Osteocyte (in vitro differentiated cells): ENCODE results near the gene VPS8. TPM values are rescaled to one million over a fixed set of nuclear protein-coding genes. Genes with fewer than 3 reads are reported as not detected.

Experiments
- DNase-seq: peaks from one replicate; pipeline ENCODE4 v3.0.0; 2021; ENCODE audit warnings: mixed read lengths; ENCODE audit not compliant: unreplicated experiment; ENCODE audit errors: extremely low spot score
- H3K27ac Mint-ChIP-seq: one replicate; pipeline ENCODE4 v1.8.0; 2021; ENCODE audit warnings: mild to moderate bottlenecking, mixed read lengths; ENCODE audit not compliant: unreplicated experiment
- H3K27me3 Mint-ChIP-seq: one replicate; pipeline ENCODE4 v1.8.0; 2021; ENCODE audit warnings: mixed read lengths; ENCODE audit not compliant: unreplicated experiment
- H3K36me3 Mint-ChIP-seq: one replicate; pipeline ENCODE4 v1.8.0; 2021; ENCODE audit warnings: mixed read lengths; ENCODE audit not compliant: unreplicated experiment
- H3K4me1 Mint-ChIP-seq: one replicate; pipeline ENCODE4 v1.8.0; 2021; ENCODE audit warnings: mixed read lengths; ENCODE audit not compliant: unreplicated experiment
- H3K4me3 Mint-ChIP-seq: one replicate; pipeline ENCODE4 v1.8.0; 2021; ENCODE audit warnings: mild to moderate bottlenecking, moderate library complexity, mixed read lengths; ENCODE audit not compliant: unreplicated experiment
- H3K9me3 Mint-ChIP-seq: one replicate; pipeline ENCODE4 v1.8.0; 2021; ENCODE audit warnings: mixed read lengths; ENCODE audit not compliant: unreplicated experiment
- total RNA-seq: library from RNA; stranded (reverse); gene quantifications from 2 replicates; pipeline ENCODE4 v1.2.1, GENCODE V29; 2021
- TF ChIP-seq, protein P1 (sequence below): fragments of 200-600 bp; sonication (generic); IDR thresholded peaks from 2 replicates; pipeline ENCODE4 v1.5.0; 2021; ENCODE audit warnings: antibody characterized with exemption, mild to moderate bottlenecking, moderate library complexity

The VPS8 gene
- total RNA-seq, 1 donor from 2014 or later = 53.5 TPM

DNA sequence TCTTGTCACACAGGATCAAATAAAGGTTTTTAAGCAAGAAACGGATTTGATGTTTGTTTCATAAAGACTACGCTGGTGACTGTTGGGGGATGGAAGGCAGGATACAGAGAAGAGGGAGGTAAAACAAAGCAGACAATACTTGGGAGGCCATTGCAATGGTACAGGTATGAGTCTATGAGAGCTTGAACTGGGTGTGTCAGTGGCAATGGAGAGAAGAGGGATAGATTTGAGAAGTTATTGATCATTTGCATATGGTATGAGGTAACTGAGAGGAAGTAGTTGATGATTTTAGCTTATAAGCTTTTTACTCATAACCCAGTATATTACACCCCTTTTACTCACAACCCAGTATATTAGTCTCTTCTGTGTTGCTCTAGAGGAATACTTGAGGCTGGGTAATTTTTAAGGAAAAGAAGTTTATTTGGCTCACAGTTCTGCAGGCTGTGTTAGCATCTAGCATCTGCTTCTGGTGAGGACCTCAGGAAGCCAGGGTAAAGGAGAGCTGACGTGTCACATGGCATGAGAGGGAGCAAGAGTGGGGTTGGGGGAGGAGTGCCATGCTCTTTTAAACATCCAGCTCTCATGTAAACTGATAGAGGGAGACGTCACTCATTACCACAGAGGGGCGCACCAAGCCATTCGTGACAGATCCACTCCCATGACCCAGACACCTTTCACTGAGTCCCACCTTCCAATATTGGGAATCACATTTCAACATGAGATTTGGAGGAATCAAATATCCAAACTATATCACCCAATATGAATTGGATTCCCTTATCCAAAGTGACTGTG, 153.9 kb downstream of the VPS8 start:
- Mint-ChIP-seq H3K36me3 (peaks cover 37% of the 10 kb centered on the region), H3K9me3 (no peaks in the 10 kb centered on the region), H3K4me1 (no peaks in the 10 kb centered on the region), H3K4me3 (no peak overlapping the region), H3K27me3 (no peaks in the 10 kb centered on the region), H3K27ac (no peak overlapping the region)
- TF ChIP-seq, protein P1, sequence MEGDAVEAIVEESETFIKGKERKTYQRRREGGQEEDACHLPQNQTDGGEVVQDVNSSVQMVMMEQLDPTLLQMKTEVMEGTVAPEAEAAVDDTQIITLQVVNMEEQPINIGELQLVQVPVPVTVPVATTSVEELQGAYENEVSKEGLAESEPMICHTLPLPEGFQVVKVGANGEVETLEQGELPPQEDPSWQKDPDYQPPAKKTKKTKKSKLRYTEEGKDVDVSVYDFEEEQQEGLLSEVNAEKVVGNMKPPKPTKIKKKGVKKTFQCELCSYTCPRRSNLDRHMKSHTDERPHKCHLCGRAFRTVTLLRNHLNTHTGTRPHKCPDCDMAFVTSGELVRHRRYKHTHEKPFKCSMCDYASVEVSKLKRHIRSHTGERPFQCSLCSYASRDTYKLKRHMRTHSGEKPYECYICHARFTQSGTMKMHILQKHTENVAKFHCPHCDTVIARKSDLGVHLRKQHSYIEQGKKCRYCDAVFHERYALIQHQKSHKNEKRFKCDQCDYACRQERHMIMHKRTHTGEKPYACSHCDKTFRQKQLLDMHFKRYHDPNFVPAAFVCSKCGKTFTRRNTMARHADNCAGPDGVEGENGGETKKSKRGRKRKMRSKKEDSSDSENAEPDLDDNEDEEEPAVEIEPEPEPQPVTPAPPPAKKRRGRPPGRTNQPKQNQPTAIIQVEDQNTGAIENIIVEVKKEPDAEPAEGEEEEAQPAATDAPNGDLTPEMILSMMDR = no peak
- DNase-seq = no peak

DNA sequence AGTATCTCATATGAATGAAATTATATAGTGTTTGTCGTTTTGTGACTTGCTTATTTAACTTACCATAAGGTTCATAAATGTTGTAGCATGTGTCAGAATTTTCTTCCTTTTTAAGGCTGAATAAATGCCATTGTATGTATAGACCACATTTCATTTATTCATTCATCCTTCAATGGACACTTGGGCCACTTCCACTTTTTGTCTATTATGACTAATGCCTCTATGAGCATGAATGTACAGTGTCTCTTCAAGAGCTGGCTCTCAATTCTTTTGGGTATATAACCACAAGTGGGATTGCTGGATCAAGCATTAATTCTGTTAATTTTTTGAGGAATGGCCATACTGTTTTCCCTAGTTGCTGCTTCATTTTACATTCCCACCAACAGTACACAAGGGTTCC, 156.1 kb downstream of the VPS8 start:
- TF ChIP-seq, protein P1 = no peak

DNA sequence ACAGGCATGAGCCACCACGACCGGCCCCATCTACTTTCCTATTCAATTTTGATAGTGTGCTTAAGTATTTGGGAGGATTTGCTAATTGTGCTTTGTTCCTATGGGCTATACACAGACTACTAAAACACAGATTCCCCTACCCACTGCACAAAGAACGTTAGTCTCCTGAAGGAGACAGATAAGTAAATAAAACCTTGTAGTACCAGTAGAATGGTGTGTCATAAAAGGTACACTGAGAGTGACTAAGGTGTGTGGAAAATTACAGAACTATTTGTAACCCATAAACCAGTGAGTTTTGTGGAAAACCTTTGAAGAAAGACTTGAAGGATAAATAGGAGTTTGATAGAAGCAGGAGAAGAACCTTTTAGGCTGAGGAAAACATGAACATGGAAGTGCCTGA, 158.2 kb downstream of the VPS8 start:
- Mint-ChIP-seq H3K27ac (no peak overlapping the region), H3K36me3 (peaks cover 54% of the 10 kb centered on the region), H3K4me3 (no peak overlapping the region), H3K4me1 (no peaks in the 10 kb centered on the region), H3K27me3 (no peaks in the 10 kb centered on the region), H3K9me3 (peaks cover 11% of the 10 kb centered on the region)
- DNase-seq = no peak
- TF ChIP-seq, protein P1 = no peak

More for the DNA sequence above, 156.1 kb downstream of the VPS8 start:
- no peak overlapping the region for H3K27ac Mint-ChIP-seq
- DNase-seq = no peak
- no peak overlapping the region for H3K4me3 Mint-ChIP-seq
- no peaks in the 10 kb centered on the region for H3K4me1 Mint-ChIP-seq
- H3K27me3 Mint-ChIP-seq = no peaks in the 10 kb centered on the region
- H3K9me3 Mint-ChIP-seq = no peaks in the 10 kb centered on the region
- H3K36me3 Mint-ChIP-seq = peaks cover 45% of the 10 kb centered on the region

DNA sequence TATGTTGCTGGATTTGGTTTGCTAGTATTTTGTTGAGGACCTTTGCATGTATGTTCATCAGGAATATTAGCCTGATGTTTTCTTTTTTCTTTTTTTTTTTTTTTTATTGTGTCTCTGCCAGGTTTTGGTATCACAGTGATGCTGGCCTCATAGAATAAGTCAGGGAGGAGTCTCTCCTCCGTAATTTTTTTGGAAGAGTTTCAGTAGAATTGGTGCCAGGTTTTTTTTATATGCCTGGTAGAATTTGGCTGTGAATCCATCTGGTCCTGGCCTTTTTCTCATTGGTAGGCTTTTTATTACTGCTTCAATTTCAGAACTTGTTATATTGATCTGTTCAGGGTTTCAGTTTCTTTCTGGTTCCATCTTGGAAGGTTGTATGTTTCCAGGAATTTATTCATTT, 165.8 kb downstream of the VPS8 start:
- DNase-seq = no peak
- peaks cover 42% of the 10 kb centered on the region for H3K36me3 Mint-ChIP-seq
- H3K9me3 Mint-ChIP-seq = peaks cover 22% of the 10 kb centered on the region
- no peak overlapping the region for H3K27ac Mint-ChIP-seq
- H3K4me1 Mint-ChIP-seq = no peaks in the 10 kb centered on the region
- no peak overlapping the region for H3K4me3 Mint-ChIP-seq
- H3K27me3 Mint-ChIP-seq = no peaks in the 10 kb centered on the region
- TF ChIP-seq, protein P1 = no peak

DNA sequence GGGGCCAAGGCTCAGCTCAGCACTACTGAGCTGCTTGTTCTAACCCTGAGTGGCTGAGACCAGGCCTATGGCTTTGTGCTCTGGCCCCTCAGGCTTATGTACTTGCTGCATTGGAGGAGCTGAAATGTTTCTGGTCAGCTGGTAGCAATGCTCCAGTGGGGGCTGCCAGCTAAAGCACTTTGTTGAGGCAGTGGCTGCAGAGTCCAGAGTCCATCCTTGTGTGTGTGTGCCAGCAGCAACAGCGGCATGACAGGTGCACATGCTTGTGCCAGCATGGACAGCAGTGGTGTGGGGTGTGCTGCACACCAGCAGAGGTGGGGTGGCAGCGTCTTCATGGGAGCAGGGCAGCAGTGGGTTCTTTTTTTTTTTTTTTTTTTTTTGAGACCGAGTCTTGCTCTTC, 169.1 kb downstream of the VPS8 start:
- Mint-ChIP-seq H3K27me3 (no peaks in the 10 kb centered on the region), H3K9me3 (peaks cover 5% of the 10 kb centered on the region), H3K4me1 (no peaks in the 10 kb centered on the region), H3K4me3 (no peak overlapping the region), H3K27ac (no peak overlapping the region), H3K36me3 (peaks cover 36% of the 10 kb centered on the region)
- TF ChIP-seq, protein P1 = no peak
- no peak for DNase-seq
